Kidney (tissue), 14 donors: Measurements from ENCODE around the gene DTD1. TPM values are rescaled to one million over a fixed set of nuclear protein-coding genes. Genes with fewer than 3 reads are reported as not detected.

Source experiments
- DNase-seq, 5 donors: peaks; one replicate each; pipeline ENCODE4 v3.0.0-alpha.2; 2013 to 2020
- FAIRE-seq: peaks from 2 replicates; lab custom pipeline; 2012; peaks lifted over from hg19 to GRCh38; lab: Jason Lieb, UNC
- H3K27ac ChIP-seq, 2 donors: one replicate each; pipeline ENCODE4 v1.7.0; 2013; ENCODE audit warnings: low read depth in 2 of 2, low read length in 2 of 2, inconsistent platforms in 1 of 2
- H3K27me3 ChIP-seq: one replicate; pipeline ENCODE4 v1.7.1; 2013; ENCODE audit warnings: low read length, inconsistent platforms; ENCODE audit not compliant: control insufficient read depth, insufficient read depth
- H3K36me3 ChIP-seq, 3 donors: one replicate each; pipeline versions ENCODE4 v1.7.0 to v1.7.1; 2013; ENCODE audit warnings: low read length in 3 of 3, control low read depth in 1 of 3, inconsistent platforms in 1 of 3; ENCODE audit not compliant: insufficient read depth in 3 of 3, control insufficient read depth in 2 of 3
- H3K4me1 ChIP-seq, 3 donors: one replicate each; pipeline versions ENCODE4 v1.7.0 to v1.7.1; 2013; ENCODE audit warnings: low read length in 3 of 3, inconsistent platforms in 1 of 3, low read depth in 1 of 3; ENCODE audit not compliant: control insufficient read depth in 2 of 3, insufficient read depth in 2 of 3
- H3K4me3 ChIP-seq, 3 donors: one replicate each; pipeline versions ENCODE4 v1.7.0 to v1.8.1; 2013; ENCODE audit warnings: low read length in 3 of 3, control low read depth in 1 of 3, inconsistent platforms in 1 of 3
- H3K9ac ChIP-seq, 3 donors: one replicate each; pipeline versions ENCODE4 v1.7.0 to v1.7.1; 2013; ENCODE audit warnings: low read length in 3 of 3, control low read depth in 1 of 3, inconsistent platforms in 1 of 3
- H3K9me3 ChIP-seq, 3 donors: one replicate each; pipeline versions ENCODE4 v1.7.0 to v1.7.1; 2013; ENCODE audit warnings: low read length in 3 of 3, control low read depth in 1 of 3, inconsistent platforms in 1 of 3; ENCODE audit not compliant: control insufficient read depth in 2 of 3, insufficient read depth in 1 of 3
- CTCF ChIP-seq: IDR thresholded peaks from 3 replicates; pipeline ENCODE4 v1.5.1; 2012; ENCODE audit warnings: mild to moderate bottlenecking, moderate library complexity, borderline replicate concordance; ENCODE audit not compliant: insufficient read depth; ENCODE audit errors: extremely low read depth
- intact Hi-C: fragments of 100-400 bp; cut with DNase I; formaldehyde crosslinking; loops from one replicate; pipeline ENCODE4 v1.11.1; 2022
- polyA plus RNA-seq: library from polyadenylated mRNA; stranded (reverse); fragments of 350-450 nt; fragmentation: Illumina TruSeq; extraction: RNeasy Lipid Tissue Mini Kit (QIAGEN cat#74804); gene quantifications from one replicate; pipeline ENCODE4 v1.2.3, GENCODE V29; 2014; ENCODE audit warnings: low read depth, low replicate concordance; ENCODE audit not compliant: insufficient read depth
- total RNA-seq: library from RNA; stranded (reverse); fragmentation: NEBNext Ultra II Directional; extraction: Animal tissue kit (Norgen Biotek cat#: 25700); gene quantifications from one replicate; pipeline ENCODE4 v1.2.1, GENCODE V29; 2021
- donor health status: control.
- donor health status: control.
- donor health status: control.
- donor health status: control.
- donor health status: control.
- donor health status: DM: yes; HTN: yes; CAD: no.
- donor health status: Normal renal cell carcinoma (clear cell type).

DTD1 gene
- total and polyA plus RNA-seq, 2 donors from 2014 or later: 45.3 to 47.4 TPM

GRCh38 chr20:18721551-18722115, 133.8 kb downstream of the DTD1 start:
- TF ChIP-seq CTCF: no peak
- intact Hi-C loops: no loop called here
- DNase-seq: no peak

DNA sequence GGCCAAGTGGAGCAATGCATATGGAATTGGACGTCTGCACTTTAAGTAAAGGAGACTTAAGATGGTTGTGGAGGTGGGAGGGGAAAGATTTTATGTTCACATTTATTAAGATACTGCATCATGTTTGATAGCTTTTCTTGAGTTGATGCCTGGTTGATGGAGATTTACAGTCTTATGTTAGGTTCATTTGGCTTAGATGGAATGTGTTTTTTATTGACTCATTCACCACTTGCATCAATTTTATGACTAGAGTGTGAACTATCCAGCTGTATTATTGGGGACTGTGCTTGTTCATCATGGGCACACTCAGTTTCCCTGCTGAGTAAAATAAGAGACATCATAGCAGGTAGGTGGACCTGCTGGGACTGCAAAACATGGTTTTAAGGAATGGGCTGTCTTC, 134.5 kb downstream of the DTD1 start:
- no peaks in the 10 kb centered on the region for H3K9me3 ChIP-seq
- no peaks in the 10 kb centered on the region for H3K36me3 ChIP-seq
- no peak overlapping the region for H3K4me3 ChIP-seq
- H3K27ac ChIP-seq: no peak overlapping the region
- FAIRE-seq (no peak), DNase-seq (no peak)
- peaks cover 0 to 5% (median 0%) of the 10 kb centered on the region in 3 donors for H3K4me1 ChIP-seq
- no peaks in the 10 kb centered on the region for H3K27me3 ChIP-seq
- intact Hi-C loops: no loop called here
- H3K9ac ChIP-seq: no peak overlapping the region
- TF ChIP-seq CTCF: no peak

More at GRCh38 chr20:18721551-18722115, 133.8 kb downstream of the DTD1 start:
- no peak overlapping the region for H3K9ac ChIP-seq
- no peak overlapping the region for H3K27ac ChIP-seq
- H3K4me1 ChIP-seq: peaks cover 0 to 5% (median 2%) of the 10 kb centered on the region in 3 donors
- FAIRE-seq: no peak
- no peaks in the 10 kb centered on the region for H3K9me3 ChIP-seq
- no peaks in the 10 kb centered on the region for H3K27me3 ChIP-seq
- H3K36me3 ChIP-seq: no peaks in the 10 kb centered on the region
- no peak overlapping the region for H3K4me3 ChIP-seq

- no peak for DNase-seq
- Histone ChIP-seq H3K36me3 (no peaks in the 10 kb centered on the region), H3K4me3 (no peak overlapping the region), H3K27me3 (no peaks in the 10 kb centered on the region), H3K9me3 (no peaks in the 10 kb centered on the region), H3K9ac (no peak overlapping the region), H3K4me1 (no peaks in the 10 kb centered on the region), H3K27ac (no peak overlapping the region)
- FAIRE-seq: no peak
- TF ChIP-seq CTCF: no peak
- intact Hi-C loops: no loop called here
These were observed 136.2 kb downstream of the DTD1 start for GRCh38 chr20:18724077-18724476.
